Left ventricle myocardium superior (tissue), 1 donor: ENCODE measurements around the gene OR10H5. TPM values are rescaled to one million over a fixed set of nuclear protein-coding genes. Genes with fewer than 3 reads are reported as not detected.
"Not testable (repeated sequence)": the region's sequence is repeated elsewhere in the genome, so short reads cannot be mapped to it uniquely, and the experiment has no call there.

ENCODE experiments used
- ATAC-seq: fragments of 200-7000 bp; cut with Tn5 transposase; one replicate; pipeline ENCODE4 v1.9.1; 2020; ENCODE audit warnings: mild to moderate bottlenecking, moderate library complexity
- DNase-seq: peaks from one replicate; pipeline ENCODE4 v3.0.0-alpha.2; 2020
- intact Hi-C: fragments of 100-400 bp; cut with micrococcal nuclease; formaldehyde crosslinking; loops from one replicate; pipeline ENCODE4 v1.11.0; 2022
- long read RNA-seq: library from polyadenylated mRNA; unstranded; transcript quantifications from one replicate; pipeline ENCODE4 v2.0.0, GENCODE V29; 2021
- total RNA-seq: library from RNA; stranded (reverse); fragmentation: NEBNext Ultra II Directional; extraction: Animal tissue kit (Norgen Biotek cat#: 25700); gene quantifications from one replicate; pipeline ENCODE4 v1.2.1, GENCODE V29; 2021
- donor health status: DM: no; HTN: yes; CAD: no; lungs with severe emphysema.

Gene OR10H5, protein sequence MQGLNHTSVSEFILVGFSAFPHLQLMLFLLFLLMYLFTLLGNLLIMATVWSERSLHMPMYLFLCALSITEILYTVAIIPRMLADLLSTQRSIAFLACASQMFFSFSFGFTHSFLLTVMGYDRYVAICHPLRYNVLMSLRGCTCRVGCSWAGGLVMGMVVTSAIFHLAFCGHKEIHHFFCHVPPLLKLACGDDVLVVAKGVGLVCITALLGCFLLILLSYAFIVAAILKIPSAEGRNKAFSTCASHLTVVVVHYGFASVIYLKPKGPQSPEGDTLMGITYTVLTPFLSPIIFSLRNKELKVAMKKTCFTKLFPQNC
- total RNA-seq, result not detected
- long read RNA-seq, result 0 reads

DNA sequence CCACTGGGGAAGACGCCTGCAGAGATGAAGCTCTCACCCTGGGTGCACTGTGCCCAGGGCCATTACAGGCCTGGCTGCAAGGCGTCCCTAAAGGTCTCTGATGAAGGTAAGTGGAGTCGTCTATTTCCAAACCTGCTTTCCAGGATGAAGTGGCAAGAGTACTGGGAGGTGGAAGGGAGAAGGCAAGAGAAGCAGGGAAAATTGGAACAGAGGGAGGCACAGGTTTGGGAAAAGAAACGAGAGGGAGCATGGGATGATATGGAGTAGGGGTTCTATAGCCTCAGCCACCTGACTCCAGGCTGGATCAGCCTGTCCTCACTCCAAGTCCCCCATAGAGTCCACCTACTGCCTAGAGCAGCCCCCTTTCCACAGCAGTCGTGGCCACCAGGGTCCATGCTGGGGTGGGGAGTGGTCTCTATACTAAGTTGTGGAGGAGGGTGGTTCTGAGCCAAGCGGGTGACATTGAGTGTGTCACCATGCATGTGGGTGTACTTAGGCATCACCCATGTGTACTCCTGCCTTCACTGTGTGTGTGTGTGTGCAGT lies at the start of gene OR10H5:
OR10H5 (plus strand) TSS at position 51 of the 545 bp plus-strand sequence. CDS start 6,388 bp downstream, outside the sequence.
- intact Hi-C loops, result no loop called here
- DNase-seq, result no peak
- no peak for ATAC-seq

DNA sequence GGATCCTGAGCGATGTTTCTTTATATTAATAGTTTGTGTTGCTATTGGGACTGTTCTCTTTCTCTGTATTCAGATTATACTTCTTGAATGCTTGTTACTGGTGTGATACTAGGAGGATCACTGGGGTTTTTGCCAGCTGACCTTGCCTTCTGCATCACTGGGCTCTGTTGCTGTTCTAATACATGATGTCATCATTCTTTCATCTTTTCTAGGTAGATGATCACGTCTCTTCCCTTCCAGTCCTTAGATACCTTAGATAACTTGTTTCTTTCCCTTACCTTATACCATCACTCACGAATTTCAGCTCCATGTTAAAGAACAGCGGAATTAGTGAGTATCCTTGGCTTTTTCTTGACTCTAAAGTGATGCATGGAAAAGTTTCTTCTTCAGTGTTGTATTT lies 49.7 kb upstream of the OR10H5 start, which contains the start of gene OR10H3:
OR10H3 (plus strand) TSS at position 264 of the 400 bp plus-strand sequence. CDS start 3,408 bp downstream, outside the sequence.
- no peak for ATAC-seq
- no peak for DNase-seq
- intact Hi-C loops, result no loop called here

GRCh38 chr19:15740785-15741184 lies 46.7 kb upstream of the OR10H5 start:
- DNase-seq (no peak), ATAC-seq (no peak)
- intact Hi-C loops, result no loop called here

DNA sequence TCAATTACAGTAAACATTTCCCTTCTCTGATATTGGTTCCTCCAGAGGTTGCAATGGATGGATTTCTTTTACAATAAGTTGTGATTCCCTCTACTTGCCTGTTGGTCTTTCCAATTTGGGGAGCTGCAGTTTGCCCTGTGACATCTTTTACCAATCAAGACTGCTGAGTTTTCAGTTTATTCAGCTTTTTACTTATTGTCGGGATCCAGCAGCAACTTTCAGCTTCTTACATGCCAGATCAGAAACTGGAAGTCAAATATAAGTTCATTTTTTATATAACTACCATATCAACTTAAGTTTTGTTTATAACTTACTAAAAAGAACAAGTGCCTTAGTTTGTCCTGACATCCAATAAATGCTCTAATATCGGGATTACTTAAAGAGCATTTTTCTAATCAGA lies 39.2 kb upstream of the OR10H5 start:
- no peak for DNase-seq
- ATAC-seq, result no peak
- intact Hi-C loops, result no loop called here

DNA sequence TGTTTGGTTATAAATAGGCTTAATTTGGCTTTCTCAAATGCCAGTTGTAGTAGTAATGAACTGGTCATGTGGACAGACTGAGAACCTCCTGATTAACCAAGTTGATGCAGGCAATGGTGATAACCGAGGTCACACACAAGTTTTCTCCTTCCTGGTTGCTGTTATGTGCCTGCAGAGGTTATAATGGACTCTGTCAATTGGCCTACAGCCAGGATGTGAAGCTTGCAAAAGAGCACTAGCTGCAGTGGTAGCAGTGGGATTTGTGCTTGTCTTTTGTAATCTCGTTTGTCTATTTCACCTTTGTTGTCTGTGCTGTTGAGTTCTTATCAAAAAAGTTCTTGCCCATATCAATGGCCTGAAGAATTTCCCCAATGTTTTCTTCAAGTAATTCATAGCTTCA lies 29.1 kb upstream of the OR10H5 start:
- ATAC-seq (no peak), DNase-seq (no peak)
- intact Hi-C loops, result no loop called here

DNA sequence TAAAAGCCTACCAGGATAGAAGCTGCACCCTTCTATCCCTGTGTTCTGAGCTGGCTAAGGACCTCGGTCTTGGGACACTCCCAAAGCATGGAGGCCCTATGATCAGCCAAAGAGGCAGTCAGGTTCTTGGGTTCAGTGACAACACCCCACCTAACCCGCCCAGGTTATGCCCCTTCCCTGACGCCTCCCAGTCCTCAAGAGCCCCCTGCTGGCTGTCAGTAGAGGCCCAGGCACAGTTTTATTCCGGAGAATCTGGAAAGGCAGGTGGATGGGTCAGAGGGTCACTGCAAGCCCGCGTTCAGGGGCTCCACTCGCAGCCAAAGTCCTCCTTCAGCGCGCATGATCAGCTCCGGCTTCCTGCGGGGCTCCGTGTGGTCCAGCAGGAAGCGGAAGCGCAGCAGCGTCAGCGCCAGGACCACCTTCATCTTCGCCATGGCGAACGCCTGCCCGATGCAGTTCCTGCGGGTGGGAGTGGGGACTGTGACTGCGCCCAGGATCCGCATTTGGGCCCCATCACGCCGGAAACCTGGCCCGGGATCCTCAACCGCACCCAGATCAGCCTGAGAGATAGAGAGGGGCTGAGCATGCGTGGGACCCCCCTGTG lies 27.4 kb upstream of the OR10H5 start:
- ATAC-seq, result no peak

DNA sequence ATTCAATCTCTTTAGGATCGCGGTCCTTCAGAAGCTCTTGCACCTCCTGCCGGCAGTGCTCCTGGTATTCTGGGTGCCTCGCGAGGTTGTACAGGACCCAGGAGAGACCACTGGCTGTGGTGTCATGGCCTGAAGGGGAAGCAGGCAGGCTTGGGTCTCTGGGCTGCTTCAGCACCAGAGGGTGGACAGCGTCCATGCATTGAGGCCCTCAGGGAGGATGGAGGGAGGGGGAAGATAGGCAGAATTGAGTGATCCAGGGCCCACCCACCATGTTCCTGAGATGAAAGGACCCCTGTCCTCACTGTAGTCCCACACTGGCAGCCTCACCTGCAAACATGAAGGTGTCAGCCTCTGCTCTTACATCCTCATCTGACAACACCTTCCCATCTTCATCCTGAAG lies 17.9 kb upstream of the OR10H5 start:
- intact Hi-C loops, result no loop called here
- ATAC-seq, result no peak
- no peak for DNase-seq

More for the DNA sequence above, 27.4 kb upstream of the OR10H5 start:
- intact Hi-C loops, result no loop called here
- DNase-seq, result no peak

DNA sequence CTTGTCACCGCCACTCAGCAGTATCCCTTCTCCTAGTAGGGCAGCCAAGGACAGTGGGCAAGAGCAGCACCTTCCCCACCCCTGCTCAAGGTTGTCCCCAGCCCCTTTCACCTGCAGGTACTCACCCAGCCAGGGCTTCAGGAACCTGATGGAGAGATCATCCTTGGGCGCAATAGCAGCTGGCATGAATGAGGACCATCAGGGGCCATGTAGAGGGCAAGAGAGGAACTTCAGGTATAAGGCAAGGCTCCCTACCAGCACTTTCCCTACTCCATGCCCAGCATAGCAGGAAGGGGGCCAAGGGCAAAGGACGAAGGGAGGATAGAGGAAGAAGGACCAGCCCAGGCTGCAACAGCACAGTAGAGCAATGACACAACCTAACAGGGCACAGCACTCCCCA lies 13.3 kb upstream of the OR10H5 start:
- DNase-seq, intact Hi-C loops, ATAC-seq: not testable (repeated sequence)

DNA sequence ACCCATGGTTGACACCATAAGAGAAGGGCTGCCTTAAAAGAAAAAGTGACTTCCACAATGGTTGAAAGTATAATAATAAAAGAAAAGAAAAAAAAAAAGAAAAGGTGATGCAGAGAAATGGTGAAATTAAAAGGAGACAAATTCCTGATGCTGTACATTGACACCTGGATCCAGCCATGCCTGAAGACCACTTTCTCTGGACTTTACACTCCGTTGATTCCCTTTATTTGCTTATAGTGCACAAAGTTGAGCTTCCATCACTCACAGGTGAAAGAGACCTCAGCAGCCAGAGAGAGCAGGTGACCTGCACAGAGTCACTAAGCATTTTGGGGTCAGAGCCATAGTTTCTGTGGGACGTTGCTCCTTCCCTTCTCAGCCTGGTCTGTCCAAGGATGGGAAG lies 12.2 kb upstream of the OR10H5 start:
- intact Hi-C loops, result no loop called here
- DNase-seq (no peak), ATAC-seq (no peak)

DNA sequence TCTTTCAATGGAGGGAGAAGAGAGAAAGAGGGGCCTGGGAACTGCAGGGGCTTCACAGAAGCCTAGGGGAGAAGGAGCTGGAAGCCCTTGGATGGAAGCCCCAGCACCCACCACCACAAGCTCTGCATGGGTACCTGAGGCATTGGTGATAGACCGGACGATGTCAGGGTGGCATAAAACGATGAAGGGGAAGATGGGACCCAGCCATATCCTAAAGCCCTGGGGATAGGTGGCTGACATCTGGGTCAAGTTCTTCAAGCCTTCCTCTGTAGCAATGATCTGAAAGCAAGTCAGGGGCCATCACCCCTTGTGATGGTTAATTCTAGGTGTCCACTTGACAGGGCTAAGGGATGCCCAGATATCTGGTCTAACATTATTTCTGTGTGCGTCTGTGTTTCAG lies 11.2 kb upstream of the OR10H5 start:
- ATAC-seq, result no peak
- DNase-seq, result no peak
- intact Hi-C loops, result no loop called here

DNA sequence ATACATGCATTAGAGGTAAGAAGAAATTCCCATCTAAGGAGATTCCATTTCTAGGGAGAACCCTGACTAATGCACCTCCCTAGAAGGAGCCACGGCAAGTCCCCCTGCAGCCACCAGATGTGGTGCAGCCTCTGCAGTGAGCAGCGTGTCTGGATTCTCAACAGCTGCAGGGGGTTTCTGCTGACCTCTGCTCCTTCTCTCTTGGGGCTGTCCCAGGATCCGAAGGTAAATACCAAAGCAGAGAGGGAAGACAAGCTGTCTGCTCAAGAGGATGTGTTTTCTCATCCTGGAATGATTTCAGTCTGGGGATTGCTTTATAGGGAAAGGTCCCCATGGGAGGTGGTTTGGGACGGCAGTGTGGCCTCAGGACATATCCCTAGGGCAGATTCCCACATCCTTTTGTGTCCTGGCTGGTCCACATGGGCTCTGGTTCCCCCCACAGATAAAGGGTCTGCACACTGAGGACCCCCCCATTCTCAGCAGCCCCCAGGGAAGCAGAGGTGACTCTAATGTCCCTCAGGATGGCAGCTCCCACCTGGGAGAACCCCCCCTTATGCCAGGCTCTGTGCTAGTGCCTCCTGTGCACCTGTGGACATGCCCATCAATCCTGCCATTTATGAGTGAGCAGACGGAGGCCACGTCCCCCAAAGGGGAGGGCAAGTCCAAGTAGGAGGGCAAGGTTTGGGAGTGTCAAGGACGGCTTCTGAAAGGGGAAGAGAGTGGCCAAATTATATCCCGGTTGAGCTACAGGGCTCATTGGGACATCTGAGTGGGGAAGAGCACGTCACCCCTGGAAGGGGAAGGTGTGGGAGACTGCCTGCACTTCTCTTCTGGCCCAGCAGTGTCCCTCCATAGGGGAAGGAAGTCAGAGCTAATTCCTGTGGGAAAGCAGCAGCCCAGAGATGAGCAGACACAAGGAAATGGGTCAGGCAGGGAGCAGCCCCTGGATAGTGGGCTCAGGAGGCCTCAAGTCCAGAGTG lies 10.2 kb upstream of the OR10H5 start:
- intact Hi-C loops, result no loop called here
- ATAC-seq (no peak), DNase-seq (no peak)

DNA sequence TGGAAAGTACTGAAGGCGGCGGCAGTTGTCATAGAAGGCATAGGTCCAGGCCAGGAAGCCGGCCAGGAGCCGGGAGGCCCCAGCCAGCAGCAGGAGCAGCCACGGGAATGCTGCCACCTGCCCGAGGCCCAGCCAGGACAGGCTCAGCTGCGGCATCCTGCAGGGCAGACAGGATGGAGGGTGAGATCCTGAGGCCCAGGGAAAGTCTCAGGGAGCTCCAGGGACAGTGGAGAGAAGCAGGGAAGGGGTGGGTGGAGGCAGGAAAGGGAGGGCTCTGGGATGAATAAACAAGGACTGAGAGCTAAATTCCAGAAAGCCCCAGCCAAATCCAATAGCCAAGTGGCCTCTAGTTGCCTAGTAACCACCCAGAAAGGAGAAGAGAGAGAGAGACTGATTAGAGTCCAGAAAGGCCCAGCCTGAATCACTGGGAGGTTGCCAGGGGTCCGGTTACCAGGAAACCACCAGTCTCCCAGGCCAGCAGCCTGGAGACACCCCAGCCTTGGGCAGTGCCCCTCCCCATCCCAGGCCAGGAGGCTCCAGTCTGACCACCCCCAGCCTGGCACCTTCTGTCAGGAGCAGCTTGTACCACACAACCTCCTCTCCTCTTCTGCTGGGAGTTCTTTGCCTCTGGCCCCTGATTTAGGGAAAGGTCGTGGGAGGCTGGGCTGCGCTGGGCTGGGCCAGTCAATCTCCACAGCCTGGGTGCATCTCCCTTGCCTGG lies 7.5 kb upstream of the OR10H5 start:
- intact Hi-C loops, result no loop called here
- ATAC-seq (peak; percentile 95), DNase-seq (peak; percentile 80)

- no peak for DNase-seq
- intact Hi-C loops, result no loop called here
- ATAC-seq, result peak; percentile 31
These were observed 6.6 kb upstream of the OR10H5 start for GRCh38 chr19:15780610-15781418.

DNA sequence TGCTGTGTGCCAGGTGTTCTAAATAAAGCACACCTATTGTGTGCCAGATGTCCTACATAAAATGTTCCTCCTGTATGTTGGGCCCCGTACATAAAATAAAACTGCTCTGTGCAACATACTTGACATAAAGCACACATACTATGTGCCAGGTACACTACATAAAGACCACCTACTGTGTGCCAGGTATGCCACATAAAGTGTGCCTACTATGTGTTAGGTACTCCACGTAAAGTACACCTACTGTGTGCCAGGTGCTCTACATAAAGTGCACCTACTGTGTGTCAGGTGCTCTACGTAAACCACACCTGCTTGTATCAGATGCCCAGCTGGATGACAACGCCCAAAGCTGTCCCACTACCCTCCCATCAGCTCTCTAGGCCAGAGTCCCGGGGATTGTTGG lies 5.8 kb upstream of the OR10H5 start:
- no peak for DNase-seq
- intact Hi-C loops, result no loop called here
- no peak for ATAC-seq

GRCh38 chr19:15782211-15782610 lies 5.2 kb upstream of the OR10H5 start:
- DNase-seq, result no peak
- intact Hi-C loops, result no loop called here
- ATAC-seq, result no peak

GRCh38 chr19:15782896-15783295 lies 4.6 kb upstream of the OR10H5 start:
- ATAC-seq, DNase-seq, intact Hi-C loops: not testable (repeated sequence)

DNA sequence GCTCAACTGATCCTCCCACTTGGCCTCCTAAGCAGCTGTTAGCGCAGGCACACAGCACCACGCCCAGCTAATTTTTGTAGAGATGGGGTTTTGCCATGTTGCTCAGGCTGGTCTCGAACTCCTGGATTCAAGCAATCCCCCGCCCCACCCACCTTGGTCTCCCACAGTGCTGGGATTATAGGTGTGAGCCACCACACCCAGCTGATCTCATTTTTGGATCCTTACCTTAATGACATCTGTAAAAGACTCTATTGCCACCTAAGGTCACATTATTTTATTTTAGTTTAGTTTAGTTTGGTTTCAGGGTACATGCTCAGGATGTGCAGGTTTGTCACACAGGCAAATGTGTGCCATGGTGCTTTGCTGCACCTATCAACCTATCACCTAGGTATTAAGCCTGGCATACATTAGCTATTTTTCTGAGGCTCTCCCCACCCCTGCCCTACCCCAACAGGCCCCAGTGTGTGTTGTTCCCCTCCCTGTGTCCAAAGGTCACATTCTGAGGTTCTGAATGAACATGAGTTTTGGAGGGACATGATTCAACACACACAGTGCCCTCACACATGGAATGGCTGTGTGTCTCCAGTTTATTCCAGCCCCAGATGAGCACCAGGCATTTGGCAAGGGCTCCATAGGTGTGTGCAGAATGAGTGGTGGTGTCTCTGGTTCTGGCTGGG lies 1.3 kb downstream of the OR10H5 start:
- ATAC-seq, result no peak
- intact Hi-C loops, result no loop called here
- no peak for DNase-seq
